HG02981 (cell line): ENCODE results near the gene RSBN1.
A peak's percentile ranks its signal among the peaks of the same experiment; 100 is the strongest.

Experiments used
- ATAC-seq: cut with Tn5 transposase; IDR thresholded peaks from one replicate; pipeline ENCODE4 v1.9.1; 2021; ENCODE audit warnings: mild to moderate bottlenecking, moderate library complexity; ENCODE audit not compliant: unreplicated experiment

Gene RSBN1

DNA sequence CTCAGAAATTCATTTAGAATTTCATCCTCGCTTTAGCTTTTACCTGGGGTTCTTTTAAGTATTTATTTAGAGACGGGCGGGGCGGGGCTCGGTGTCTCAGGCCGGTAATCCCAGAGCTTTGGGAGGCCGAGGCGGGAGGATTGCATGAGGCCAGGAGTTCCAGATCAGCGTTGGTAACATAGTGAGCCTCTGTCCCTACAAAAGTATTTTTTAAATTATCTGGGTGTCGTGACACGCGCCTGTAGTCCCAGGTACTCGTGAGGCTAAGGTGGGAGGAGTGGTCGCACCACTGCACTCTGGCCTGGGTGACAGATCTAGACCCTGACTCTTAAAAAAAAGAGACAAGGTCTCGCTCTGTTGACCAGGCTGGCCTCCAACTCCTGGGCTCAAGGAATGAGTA, 942 bp upstream of the RSBN1 start:
- ATAC-seq: no peak

- no peak for ATAC-seq
These were observed 422 bp upstream of the RSBN1 start for GRCh38 chr1:113812661-113813135.

- peak; percentile 23 for ATAC-seq
These were observed 954 bp downstream of the RSBN1 start for GRCh38 chr1:113811156-113811887.

DNA sequence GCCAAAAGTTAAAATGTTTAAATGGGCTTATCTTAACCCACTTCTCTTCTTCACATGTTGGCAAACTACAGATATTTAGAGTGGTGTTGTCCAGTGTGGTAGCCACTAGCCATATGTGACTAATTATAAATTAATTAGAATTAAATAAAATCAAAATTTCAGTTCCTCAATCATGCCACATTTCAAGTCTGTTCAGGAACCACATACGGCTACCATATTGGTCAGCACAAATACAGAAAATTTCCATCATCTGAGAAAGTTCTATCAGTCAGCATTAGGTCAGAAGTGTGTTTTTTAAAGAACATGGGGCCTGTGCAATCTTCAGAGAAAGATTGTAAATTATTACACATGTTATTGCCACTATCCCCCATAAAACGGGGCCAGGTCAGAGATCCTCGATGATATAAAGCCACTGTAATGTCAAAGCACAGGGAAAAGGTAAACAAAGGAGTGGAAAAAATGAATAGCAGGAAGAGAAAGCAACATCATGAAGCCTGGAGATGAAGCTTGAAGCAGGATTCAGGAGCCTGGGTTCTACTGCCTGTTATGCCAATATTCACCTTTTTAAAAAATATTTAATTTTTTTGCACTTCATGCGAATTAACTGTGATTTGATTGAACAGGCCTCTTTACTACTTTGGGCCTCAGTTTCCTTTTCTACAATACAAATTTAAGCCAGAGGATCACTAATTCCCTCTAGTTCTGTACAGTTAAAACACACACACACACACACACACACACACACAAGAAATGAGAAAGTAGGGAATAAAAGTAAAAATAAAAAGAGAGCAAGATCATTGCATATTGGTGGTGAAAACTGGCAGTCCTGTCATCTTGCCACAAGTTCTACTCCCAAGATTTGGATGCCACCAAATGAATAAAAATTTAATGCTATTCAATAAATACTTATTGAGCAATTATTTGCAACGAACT, 2.3 kb downstream of the RSBN1 start:
- no peak for ATAC-seq

DNA sequence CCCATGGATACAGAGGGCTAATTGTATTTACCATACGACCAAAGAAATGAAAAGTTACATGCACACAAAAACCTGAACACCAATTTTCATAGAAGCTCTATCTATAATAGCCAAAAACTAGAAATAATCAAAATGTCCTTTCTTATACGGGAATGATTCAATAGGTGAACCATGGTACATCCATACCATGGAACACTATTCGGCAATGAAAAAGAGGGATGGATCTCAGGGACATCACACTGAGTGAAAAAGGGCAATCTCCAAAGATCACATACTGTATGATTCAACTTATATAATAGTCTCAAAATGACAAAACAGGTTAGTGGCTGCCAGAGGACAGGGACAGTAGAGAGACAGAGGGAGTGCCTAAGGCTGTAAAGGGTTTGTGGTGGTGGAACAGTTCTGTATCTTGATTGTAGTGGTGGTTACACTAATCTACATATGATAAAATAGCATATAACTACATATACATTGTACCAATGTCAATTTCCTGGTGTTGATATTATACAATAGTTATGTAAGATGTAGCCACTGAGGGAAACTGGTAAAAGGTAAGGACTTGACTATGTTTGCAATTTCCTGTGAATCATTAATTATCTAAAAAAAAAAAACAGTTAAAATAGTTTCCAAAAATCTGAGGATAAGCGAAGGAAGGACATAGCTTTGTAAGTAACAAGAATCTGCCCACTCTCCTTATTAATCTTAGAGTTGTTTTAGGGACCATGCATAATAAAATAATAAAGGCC, 3.7 kb downstream of the RSBN1 start:
- no peak for ATAC-seq

GRCh38 chr1:113805639-113806038, 6.6 kb downstream of the RSBN1 start:
- ATAC-seq: no peak

DNA sequence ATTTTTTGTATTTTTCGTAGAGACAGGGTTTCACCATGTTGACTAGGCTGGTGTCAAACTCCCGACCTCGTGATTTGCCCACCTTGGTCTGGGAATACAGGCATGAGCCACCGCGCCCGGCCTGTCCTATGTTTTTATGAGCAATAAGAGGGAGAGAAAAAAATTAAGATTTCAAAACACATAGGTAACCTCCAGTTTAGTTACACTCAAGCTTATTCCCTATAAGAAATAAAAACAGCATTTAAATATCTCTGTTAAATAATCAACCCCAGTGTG, 7.1 kb downstream of the RSBN1 start:
- ATAC-seq: no peak

- ATAC-seq: no peak
These were observed 7.6 kb downstream of the RSBN1 start for GRCh38 chr1:113804421-113805255.

DNA sequence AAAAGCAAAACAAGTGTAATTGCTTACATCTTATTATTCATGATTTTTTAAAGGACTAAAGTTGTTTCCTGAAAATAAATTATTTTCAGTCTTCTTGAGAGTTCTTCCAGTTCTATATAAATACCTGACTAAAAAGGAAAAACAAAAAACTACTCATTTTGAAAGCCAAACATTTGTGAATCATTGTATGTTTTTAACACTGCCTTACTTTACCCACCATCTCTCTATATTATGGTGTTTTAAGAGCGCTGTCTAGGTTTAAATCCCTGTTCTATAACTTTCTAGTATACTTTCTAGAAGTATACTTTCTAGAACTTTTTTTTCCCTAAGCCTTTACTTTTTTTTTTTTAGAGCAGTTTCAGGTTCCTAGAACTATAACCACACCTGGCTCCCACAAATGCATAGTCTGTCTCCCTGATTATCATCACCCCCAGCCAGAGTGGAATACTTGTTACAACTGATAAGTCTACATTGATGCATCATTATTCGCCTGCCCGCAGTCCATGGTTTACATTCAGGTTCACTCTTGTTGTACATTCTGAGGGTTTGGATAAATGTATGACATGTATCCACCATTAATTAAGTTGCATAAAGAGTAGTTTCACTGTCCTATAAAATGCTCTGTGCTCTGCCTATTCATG, 9.8 kb downstream of the RSBN1 start:
- no peak for ATAC-seq

DNA sequence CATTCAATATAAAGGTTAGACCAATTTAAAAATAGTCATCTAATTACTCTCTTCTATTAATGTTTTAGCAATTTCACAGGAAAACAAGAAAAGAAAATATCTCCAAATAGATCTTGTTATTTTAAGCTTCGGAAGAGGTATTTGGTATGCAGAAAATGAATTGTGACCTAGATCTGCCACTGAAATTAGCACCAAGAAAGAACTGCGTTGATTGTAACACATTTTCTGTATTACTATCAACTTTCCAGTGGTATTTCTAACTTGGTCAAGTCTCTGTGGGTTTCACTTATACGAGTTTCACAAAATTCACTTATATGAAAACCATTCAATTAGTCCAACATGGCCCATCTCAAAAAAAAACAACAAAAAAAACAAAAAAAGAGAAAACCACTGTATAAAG, 11.8 kb downstream of the RSBN1 start:
- ATAC-seq: no peak

GRCh38 chr1:113797472-113797871, 14.8 kb downstream of the RSBN1 start:
- ATAC-seq: no peak

DNA sequence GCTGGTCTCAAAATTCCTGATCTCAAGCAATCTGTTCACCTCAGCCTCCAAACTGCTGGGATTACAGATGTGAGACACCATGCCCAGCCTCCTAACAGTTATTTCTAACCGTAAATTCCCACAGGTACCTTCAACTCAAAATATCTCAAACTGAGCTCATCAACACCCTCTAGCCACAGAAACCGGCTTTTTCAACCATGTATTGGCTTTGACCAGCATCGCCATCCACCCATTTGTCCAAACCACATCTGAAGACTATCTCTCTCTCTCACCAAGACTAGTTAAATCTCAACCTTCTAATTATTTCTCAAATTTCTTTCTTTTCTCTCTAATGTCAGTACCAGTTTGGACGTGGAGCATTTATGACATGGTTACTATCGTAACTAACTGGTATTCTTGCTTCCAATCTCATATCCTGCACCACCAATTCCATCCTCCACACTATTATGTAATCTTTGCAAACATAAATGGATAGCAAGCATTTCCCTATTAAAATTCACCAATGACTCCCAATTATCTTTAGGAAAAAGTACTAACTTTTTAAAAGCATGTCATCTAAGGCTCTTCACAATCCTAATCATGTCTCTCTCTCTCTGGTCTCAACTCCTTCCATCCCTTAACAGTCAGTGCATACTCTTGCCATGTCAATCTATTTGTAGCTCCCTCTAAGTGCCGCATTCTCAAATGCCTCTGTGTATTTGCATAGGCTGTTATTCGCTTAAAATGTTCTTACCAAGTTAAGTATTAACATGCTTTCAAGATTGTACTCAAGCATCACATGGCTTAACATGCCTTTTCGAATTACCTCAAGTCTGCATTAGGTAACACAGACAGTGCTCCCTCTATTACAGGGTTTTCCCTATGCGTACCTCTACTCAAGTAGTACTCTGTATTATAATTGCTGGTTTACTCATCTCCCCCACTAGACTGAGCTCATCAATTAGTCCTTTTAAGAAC, 18.1 kb downstream of the RSBN1 start:
- peak; percentile 62 for ATAC-seq

DNA sequence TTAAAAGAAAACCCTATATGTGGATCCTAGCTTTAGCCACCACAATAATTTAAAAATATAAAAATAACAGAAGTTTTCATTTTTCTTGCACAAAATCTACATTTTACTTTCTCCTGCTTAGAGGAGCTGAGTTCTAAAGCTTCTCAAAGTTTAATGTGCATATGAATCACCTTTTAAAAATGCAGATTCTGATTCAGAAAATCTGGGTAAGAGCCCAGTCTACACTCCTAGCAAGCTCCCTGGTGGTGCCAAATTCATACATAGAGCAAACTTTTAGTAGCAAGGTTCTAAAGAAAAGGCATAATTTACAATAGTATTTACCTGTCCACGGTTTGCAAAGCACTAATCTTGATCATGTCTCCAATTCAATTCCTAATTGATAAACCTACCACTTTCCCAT, 19.3 kb downstream of the RSBN1 start:
- ATAC-seq: no peak

GRCh38 chr1:113792471-113792870, 19.8 kb downstream of the RSBN1 start:
- peak; percentile 40 for ATAC-seq

GRCh38 chr1:113788802-113789201, 23.5 kb downstream of the RSBN1 start:
- ATAC-seq: no peak

- ATAC-seq: no peak
These were observed 24.6 kb downstream of the RSBN1 start for GRCh38 chr1:113787663-113788062.

GRCh38 chr1:113786069-113786468, 26.2 kb downstream of the RSBN1 start:
- ATAC-seq: no peak

DNA sequence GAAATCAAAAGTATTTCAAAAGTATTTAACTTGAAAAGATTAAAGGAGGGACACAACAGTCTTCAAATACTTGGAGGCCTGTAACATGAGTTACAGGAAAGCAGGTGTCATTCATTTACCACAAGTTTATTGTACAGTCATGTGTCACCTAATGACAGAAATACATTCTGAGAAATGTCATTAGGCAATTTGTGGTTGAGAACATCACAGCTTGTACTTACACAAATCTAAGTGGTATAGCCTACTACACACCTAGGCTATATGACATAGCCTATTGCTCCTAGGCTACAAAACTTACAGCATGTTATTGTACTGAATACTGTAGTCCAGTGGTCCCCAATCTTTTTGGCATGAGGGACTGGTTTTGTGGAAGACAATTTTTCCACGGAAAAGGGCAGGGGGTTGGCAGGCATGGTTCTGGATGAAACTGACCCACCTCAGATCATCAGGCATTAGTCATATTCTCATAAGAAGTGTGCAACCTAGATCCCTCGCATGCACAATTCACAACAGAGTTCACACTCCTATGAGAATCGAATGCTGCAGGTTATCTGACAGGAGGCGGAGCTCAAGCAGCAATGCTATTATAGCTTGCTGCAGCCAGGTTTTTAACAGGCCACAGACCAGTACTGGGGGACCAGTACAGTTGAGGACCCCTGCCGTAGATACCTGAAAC, 28.0 kb downstream of the RSBN1 start:
- peak; percentile 64 for ATAC-seq
